GM19023 (cell line): ENCODE results near the gene KLHL3.

Source experiments
- ATAC-seq: cut with Tn5 transposase; IDR thresholded peaks from one replicate; pipeline ENCODE4 v1.9.1; 2021; ENCODE audit warnings: mild to moderate bottlenecking, moderate library complexity; ENCODE audit not compliant: unreplicated experiment

KLHL3 gene

GRCh38 chr5:137712139-137712667 is 23.7 kb downstream of the KLHL3 start:
- ATAC-seq = no peak

GRCh38 chr5:137710086-137710485 is 25.8 kb downstream of the KLHL3 start:
- ATAC-seq = no peak

GRCh38 chr5:137708796-137709559 is 26.9 kb downstream of the KLHL3 start:
- no peak for ATAC-seq

- ATAC-seq = no peak
Measured at GRCh38 chr5:137708062-137708461, 27.8 kb downstream of the KLHL3 start.

GRCh38 chr5:137706841-137707240 is 29.0 kb downstream of the KLHL3 start:
- no peak for ATAC-seq

GRCh38 chr5:137705106-137705505 is 30.8 kb downstream of the KLHL3 start:
- ATAC-seq = no peak

- ATAC-seq = no peak
Measured at GRCh38 chr5:137703565-137703964, 32.3 kb downstream of the KLHL3 start.

- ATAC-seq = no peak
Measured at GRCh38 chr5:137700282-137700680, 35.6 kb downstream of the KLHL3 start.

GRCh38 chr5:137699336-137700281 is 36.3 kb downstream of the KLHL3 start:
- no peak for ATAC-seq

- ATAC-seq = no peak
Measured at GRCh38 chr5:137696481-137696880, 39.4 kb downstream of the KLHL3 start.

GRCh38 chr5:137695651-137696428 is 40.0 kb downstream of the KLHL3 start:
- no peak for ATAC-seq

GRCh38 chr5:137693951-137694721 is 41.8 kb downstream of the KLHL3 start:
- no peak for ATAC-seq

- no peak for ATAC-seq
Measured at GRCh38 chr5:137693307-137693950, 42.5 kb downstream of the KLHL3 start.

- no peak for ATAC-seq
Measured at GRCh38 chr5:137689306-137689705, 46.6 kb downstream of the KLHL3 start.

GRCh38 chr5:137688210-137688840 is 47.6 kb downstream of the KLHL3 start:
- no peak for ATAC-seq

- ATAC-seq = no peak
Measured at GRCh38 chr5:137684761-137685160, 51.1 kb downstream of the KLHL3 start.

GRCh38 chr5:137681191-137681590 is 54.7 kb downstream of the KLHL3 start:
- no peak for ATAC-seq

GRCh38 chr5:137679910-137680309 is 56.0 kb downstream of the KLHL3 start:
- no peak for ATAC-seq

- ATAC-seq = no peak
Measured at GRCh38 chr5:137679195-137679594, 56.7 kb downstream of the KLHL3 start.
